HCT116 (cell line): ENCODE measurements around the gene LRFN4. TPM values are rescaled to one million over a fixed set of nuclear protein-coding genes. Genes with fewer than 3 reads are reported as not detected.

Experiments used
- ATAC-seq: fragments of 200-7000 bp; cut with Tn5 transposase; 2 replicates; pipeline ENCODE4 v1.9.1; 2020; ENCODE audit warnings: mild to moderate bottlenecking, moderate library complexity
- BruUV-seq: library from RNA; stranded (reverse); fragments of 400-500 nt; replicated peaks from 2 replicates; lab custom pipeline; 2021; lab: Mats Ljungman, UMichigan
- CTCF ChIA-PET: fragments of 300-600 bp; sonication (Branson Sonifier 250); formaldehyde crosslinking; loops from one replicate; lab custom pipeline; 2021; ENCODE audit warnings: antibody characterized with exemption; lab: Charles Lee
- POLR2A ChIA-PET: fragments of 300-600, 350-600 bp; sonication (Branson Sonifier 250); formaldehyde crosslinking; loops from one replicate; lab custom pipeline; 2021; ENCODE audit warnings: antibody characterized with exemption; lab: Charles Lee
- RAD21 ChIA-PET, 2 experiments: fragments of 300-600 bp; sonication (Branson Sonifier 250); formaldehyde crosslinking; loops; one replicate each; lab custom pipeline; 2023; ENCODE audit warnings: low total read pairs in 2 of 2; ENCODE audit not compliant: uncharacterized antibody in 2 of 2, unreplicated experiment in 2 of 2, low non-redundant PET in 1 of 2; lab: Charles Lee
- DNase-seq: peaks from one replicate; pipeline ENCODE4 v3.0.0-alpha.2; 2010; ENCODE audit warnings: low read depth, low spot score
- H2AFZ ChIP-seq: fragments of 200-600 bp; shearing (Covaris generic), sonication (generic); 2 replicates; pipeline ENCODE4 v1.6.1; 2017; ENCODE audit warnings: low read depth, mixed run types, mixed read lengths, antibody characterized with exemption, low read length; ENCODE audit not compliant: poor library complexity, severe bottlenecking
- H3K27ac ChIP-seq: 2 replicates; pipeline ENCODE4 v1.5.1; 2012; ENCODE audit warnings: low read depth, low read length
- H3K27me3 ChIP-seq: fragments of 200-600 bp; sonication (generic); 2 replicates; pipeline ENCODE4 v1.6.1; 2016; ENCODE audit warnings: mixed run types, low read length, mixed read lengths; ENCODE audit not compliant: insufficient read depth
- H3K36me3 ChIP-seq, 2 experiments: fragments of 200-500 bp in 1 of 2; fragments of 200-600 bp in 1 of 2; sonication (Bioruptor generic) in 1 of 2; sonication (generic) in 1 of 2; 2 replicates each; pipeline versions ENCODE4 v1.5.1 to v1.6.1; 2014 to 2016; ENCODE audit warnings: low read length in 2 of 2, inconsistent platforms in 1 of 2, mixed read lengths in 1 of 2, mixed run types in 1 of 2; ENCODE audit not compliant: insufficient read depth in 2 of 2, control insufficient read depth in 1 of 2
- H3K4me1 ChIP-seq, 2 experiments: fragments of 200-600 bp in 1 of 2; sonication (generic) in 1 of 2; 2 replicates each; pipeline versions ENCODE4 v1.5.1 to v1.6.1; 2012 to 2017; ENCODE audit warnings: low read length in 2 of 2, inconsistent platforms in 1 of 2, mild to moderate bottlenecking in 1 of 2, mixed read lengths in 1 of 2, mixed run types in 1 of 2, moderate library complexity in 1 of 2; ENCODE audit not compliant: insufficient read depth in 2 of 2, control insufficient read depth in 1 of 2
- H3K4me2 ChIP-seq: fragments of 200-600 bp; sonication (generic); 2 replicates; pipeline ENCODE4 v1.6.1; 2017; ENCODE audit warnings: mixed run types, low read length, mixed read lengths
- H3K4me3 ChIP-seq, 2 experiments: fragments of 200-600 bp in 1 of 2; sonication (generic) in 1 of 2; replicated peaks in 1 of 2; 2 replicates each; pipeline ENCODE4 v1.5.1; 2011 to 2016; ENCODE audit warnings: low read length in 2 of 2, control low read depth in 1 of 2, low read depth in 1 of 2, mild to moderate bottlenecking in 1 of 2, mixed read lengths in 1 of 2, mixed run types in 1 of 2
- H3K79me2 ChIP-seq: fragments of 200-600 bp; sonication (generic); 2 replicates; pipeline ENCODE4 v1.6.1; 2017; ENCODE audit warnings: mild to moderate bottlenecking, mixed run types, low read length, moderate library complexity, mixed read lengths; ENCODE audit not compliant: insufficient read depth
- H3K9ac ChIP-seq: fragments of 200-600 bp; sonication (generic); 2 replicates; pipeline ENCODE4 v1.6.1; 2016; ENCODE audit warnings: low read length, mixed read lengths
- H3K9me2 ChIP-seq: fragments of 200-600 bp; sonication (generic), shearing (Covaris generic); 2 replicates; pipeline ENCODE4 v1.6.1; 2017; ENCODE audit warnings: mixed run types, mild to moderate bottlenecking, moderate library complexity; ENCODE audit not compliant: insufficient read depth
- H3K9me3 ChIP-seq, 2 experiments: fragments of 200-500 bp in 1 of 2; fragments of 200-600 bp in 1 of 2; sonication (Bioruptor generic) in 1 of 2; sonication (generic) in 1 of 2; 2 replicates each; pipeline ENCODE4 v1.6.1; 2014 to 2017; ENCODE audit warnings: low read length in 2 of 2, mixed read lengths in 2 of 2, inconsistent platforms in 1 of 2, low read depth in 1 of 2, mild to moderate bottlenecking in 1 of 2, mixed run types in 1 of 2, moderate library complexity in 1 of 2; ENCODE audit not compliant: control insufficient read depth in 1 of 2, insufficient read depth in 1 of 2
- H4K20me1 ChIP-seq: fragments of 200-600 bp; sonication (generic), shearing (Covaris generic); 2 replicates; pipeline ENCODE4 v1.6.1; 2017; ENCODE audit warnings: mixed run types, mild to moderate bottlenecking, moderate library complexity; ENCODE audit not compliant: insufficient read depth
- ELF1 ChIP-seq: IDR thresholded peaks from 2 replicates; pipeline ENCODE4 v1.6.1; 2012; ENCODE audit warnings: low read depth, borderline replicate concordance
- FOSL1 ChIP-seq: IDR thresholded peaks from 2 replicates; pipeline ENCODE4 v1.6.1; 2012; ENCODE audit warnings: low read depth
- POLR2A ChIP-seq: IDR thresholded peaks from 2 replicates; pipeline ENCODE4 v1.7.0; 2011; ENCODE audit warnings: borderline replicate concordance; ENCODE audit not compliant: insufficient read depth, insufficient read length; ENCODE audit errors: extremely low read depth
- POLR2AphosphoS5 ChIP-seq: IDR thresholded peaks from 2 replicates; pipeline ENCODE4 v1.6.1; 2011; ENCODE audit warnings: mild to moderate bottlenecking, low read depth, low read length, moderate library complexity
- SIN3A ChIP-seq: IDR thresholded peaks from 2 replicates; pipeline ENCODE4 v1.6.1; 2012; ENCODE audit warnings: low read depth
- SP1 ChIP-seq: IDR thresholded peaks from 2 replicates; pipeline ENCODE4 v1.6.1; 2012; ENCODE audit warnings: low read depth
- ZNF274 ChIP-seq: fragments of 200-500 bp; sonication (Bioruptor generic); IDR thresholded peaks from 2 replicates; pipeline ENCODE4 v1.6.1; 2014; ENCODE audit warnings: mild to moderate bottlenecking, low read depth, low read length, inconsistent platforms
- intact Hi-C: fragments of 100-400 bp; cut with micrococcal nuclease; formaldehyde crosslinking; loops from 2 replicates; pipeline ENCODE4 v1.10.0; 2022
- total RNA-seq: library from RNA; stranded (reverse); gene quantifications from one replicate; pipeline ENCODE4 v1.2.1, GENCODE V29; 2021; ENCODE audit not compliant: unreplicated experiment

Gene LRFN4
- total RNA-seq, 1 experiment from 2014 or later: 55.4 TPM

- TF ChIP-seq ZNF274: no peak
- TF ChIP-seq SP1: no peak
- no peak for TF ChIP-seq SIN3A
Observed at GRCh38 chr11:66859686-66860448, 3.0 kb downstream of the LRFN4 start (continued).

- CTCF ChIA-PET: no interaction called here
- Histone ChIP-seq H3K4me1 (peaks cover 6 to 16% of the 10 kb centered on the region in 2 experiments), H3K9me3 (no peaks in the 10 kb centered on the region), H3K9me2 (no peaks in the 10 kb centered on the region), H3K79me2 (peaks cover 23% of the 10 kb centered on the region), H3K9ac (no peak overlapping the region), H2AFZ (no peak overlapping the region)
- ATAC-seq: no peak
- POLR2A ChIA-PET: no interaction called here
- RAD21 ChIA-PET: no interaction called here
- no TSS peak for BruUV-seq
- TF ChIP-seq ZNF274 (no peak), ELF1 (no peak), SIN3A (no peak), POLR2A (no peak), FOSL1 (no peak), POLR2AphosphoS5 (no peak)
- TF ChIP-seq, all 23 proteins: peak for 0
- intact Hi-C loops: no loop called here
- peaks cover 0 to 4% of the 10 kb centered on the region in 2 experiments; a peak in 1 of 4 replicates for H3K36me3 ChIP-seq
- no peak overlapping the region for H3K4me3 ChIP-seq
- DNase-seq: no peak
- H3K27me3 ChIP-seq: no peaks in the 10 kb centered on the region
- H4K20me1 ChIP-seq: no peaks in the 10 kb centered on the region
- no peak overlapping the region for H3K27ac ChIP-seq
- no peak overlapping the region for H3K4me2 ChIP-seq
Observed at GRCh38 chr11:66860449-66860831, 3.6 kb downstream of the LRFN4 start.
